CD4-positive, alpha-beta T cell (primary cell): ENCODE results near the gene MED9. TPM values are rescaled to one million over a fixed set of nuclear protein-coding genes. Genes with fewer than 3 reads are reported as not detected.

Experiments
- ATAC-seq: fragments of 200-7000 bp; cut with Tn5 transposase; one replicate; pipeline ENCODE4 v1.10.0; 2022; ENCODE audit warnings: mild to moderate bottlenecking; ENCODE audit not compliant: poor library complexity
- CTCF ChIA-PET: fragments of 350-600 bp; sonication (Branson Sonifier 250); formaldehyde crosslinking; loops from one replicate; lab custom pipeline; 2021; ENCODE audit warnings: antibody characterized with exemption, inconsistent platforms; lab: Charles Lee
- POLR2A ChIA-PET: fragments of 350-600 bp; sonication (Branson Sonifier 250); formaldehyde crosslinking; loops from one replicate; lab custom pipeline; 2021; ENCODE audit warnings: antibody characterized with exemption, inconsistent platforms; lab: Charles Lee
- DNase-seq, 14 experiments: peaks; one replicate each; pipeline ENCODE4 v3.0.0-alpha.2; 2013 to 2020; ENCODE audit warnings: mixed read lengths in 2 of 14
- H3K27ac ChIP-seq, 2 donors: one replicate each; pipeline versions ENCODE4 v1.5.1 to v1.7.0; 2013; ENCODE audit warnings: low read length in 2 of 2, low read depth in 1 of 2, mild to moderate bottlenecking in 1 of 2
- H3K27me3 ChIP-seq, 2 experiments: 1 replicate in 1 of 2; 2 replicates in 1 of 2; pipeline versions ENCODE4 v1.6.1 to v1.7.0; 2013; ENCODE audit warnings: low read length in 2 of 2, control low read depth in 1 of 2, mild to moderate bottlenecking in 1 of 2, moderate library complexity in 1 of 2; ENCODE audit not compliant: insufficient read depth in 2 of 2, control insufficient read depth in 1 of 2
- H3K36me3 ChIP-seq: one replicate; pipeline ENCODE4 v1.6.1; 2013; ENCODE audit warnings: low read length, control low read depth; ENCODE audit not compliant: insufficient read depth
- H3K4me1 ChIP-seq: one replicate; pipeline ENCODE4 v1.6.1; 2013; ENCODE audit warnings: low read length, control low read depth; ENCODE audit not compliant: insufficient read depth
- H3K4me3 ChIP-seq: one replicate; pipeline ENCODE4 v1.5.1; 2013; ENCODE audit warnings: mild to moderate bottlenecking, low read length, moderate library complexity
- H3K9me3 ChIP-seq, 2 experiments: 1 replicate in 1 of 2; 2 replicates in 1 of 2; pipeline versions ENCODE4 v1.6.1 to v1.7.0; 2013; ENCODE audit warnings: low read length in 2 of 2, mild to moderate bottlenecking in 2 of 2, control low read depth in 1 of 2, moderate library complexity in 1 of 2; ENCODE audit not compliant: control insufficient read depth in 1 of 2, insufficient read depth in 1 of 2
- H3K27ac Mint-ChIP-seq: one replicate; pipeline ENCODE4 v1.8.0; 2020; ENCODE audit warnings: mixed read lengths
- H3K27me3 Mint-ChIP-seq: one replicate; pipeline ENCODE4 v1.8.0; 2021; ENCODE audit warnings: mixed read lengths
- H3K36me3 Mint-ChIP-seq: one replicate; pipeline ENCODE4 v1.8.0; 2021; ENCODE audit warnings: low read depth, mixed read lengths
- H3K4me1 Mint-ChIP-seq: one replicate; pipeline ENCODE4 v1.8.0; 2021; ENCODE audit warnings: low read depth, mixed read lengths
- H3K4me3 Mint-ChIP-seq: one replicate; pipeline ENCODE4 v1.8.0; 2020; ENCODE audit warnings: mild to moderate bottlenecking, mixed read lengths
- H3K9me3 Mint-ChIP-seq: one replicate; pipeline ENCODE4 v1.8.0; 2020; ENCODE audit warnings: mixed read lengths
- CTCF ChIP-seq: fragments of 200-600 bp; IDR thresholded peaks from one replicate; pipeline ENCODE4 v1.8.0; 2022; ENCODE audit warnings: antibody characterized with exemption, mild to moderate bottlenecking
- intact Hi-C, 2 experiments: fragments of 100-400 bp; cut with DNase I in 1 of 2; cut with micrococcal nuclease in 1 of 2; formaldehyde crosslinking; loops; one replicate each; pipeline versions ENCODE4 v1.15.1 to v1.9.0; 2023 to 2025; cut with DNase I, micrococcal nuclease
- total RNA-seq, 174 experiments: library from RNA in 2 of 174; stranded (reverse) in 2 of 174; gene quantifications; one replicate each; pipeline ENCODE4 v1.2.3 and lab custom pipeline; 2021 to 2026

The MED9 gene
- total RNA-seq, 2 experiments from 2014 or later, result 27.0 to 27.9 TPM

GRCh38 chr17:17512866-17513265 is 36.1 kb downstream of the MED9 start:
- Histone ChIP-seq H3K4me1 (peaks cover 5% of the 10 kb centered on the region), H3K4me3 (no peak overlapping the region), H3K36me3 (no peaks in the 10 kb centered on the region), H3K27me3 (no peaks in the 10 kb centered on the region), H3K9me3 (no peaks in the 10 kb centered on the region), H3K27ac (no peak overlapping the region)
- Mint-ChIP-seq H3K9me3 (no peaks in the 10 kb centered on the region), H3K4me3 (no peak overlapping the region), H3K27ac (no peak overlapping the region), H3K4me1 (no peaks in the 10 kb centered on the region), H3K27me3 (no peaks in the 10 kb centered on the region), H3K36me3 (no peaks in the 10 kb centered on the region)
- ChIA-PET POLR2A (no interaction called here), CTCF (no interaction called here)
- DNase-seq (no peak), ATAC-seq (no peak)
- TF ChIP-seq CTCF, result no peak
- intact Hi-C loops, result no loop called here

DNA sequence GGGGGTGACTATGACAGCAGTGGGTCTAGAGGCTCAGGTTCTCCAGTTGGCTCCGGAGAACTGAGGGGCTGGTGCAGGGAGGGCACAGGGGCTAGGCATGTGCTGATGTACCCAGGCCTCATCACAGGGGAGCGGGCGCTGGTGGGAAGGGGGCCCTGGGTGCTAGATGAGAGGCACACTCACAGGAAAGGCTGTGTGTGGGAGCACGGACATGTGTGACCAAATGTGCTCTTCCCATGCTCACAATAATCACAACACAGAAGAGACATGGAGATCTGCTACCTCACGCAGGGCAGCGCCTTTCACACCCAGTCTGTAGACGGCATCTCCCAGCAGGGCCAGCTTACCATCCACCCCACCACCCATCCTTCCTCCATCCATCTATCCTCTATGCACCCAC is 36.8 kb downstream of the MED9 start:
- no peak overlapping the region for H3K27ac ChIP-seq
- H3K27ac Mint-ChIP-seq, result no peak overlapping the region
- TF ChIP-seq CTCF, result no peak
- no peaks in the 10 kb centered on the region for H3K9me3 ChIP-seq
- H3K36me3 ChIP-seq, result no peaks in the 10 kb centered on the region
- ATAC-seq (no peak), DNase-seq (no peak)
- no peak overlapping the region for H3K4me3 ChIP-seq
- H3K36me3 Mint-ChIP-seq, result no peaks in the 10 kb centered on the region
- peaks cover 5% of the 10 kb centered on the region for H3K4me1 ChIP-seq
- POLR2A ChIA-PET, result no interaction called here
- CTCF ChIA-PET, result no interaction called here
- H3K4me3 Mint-ChIP-seq, result no peak overlapping the region
- no peaks in the 10 kb centered on the region for H3K27me3 ChIP-seq
- intact Hi-C loops, result no loop called here
- no peaks in the 10 kb centered on the region for H3K27me3 Mint-ChIP-seq
- H3K4me1 Mint-ChIP-seq, result no peaks in the 10 kb centered on the region
- H3K9me3 Mint-ChIP-seq, result no peaks in the 10 kb centered on the region

DNA sequence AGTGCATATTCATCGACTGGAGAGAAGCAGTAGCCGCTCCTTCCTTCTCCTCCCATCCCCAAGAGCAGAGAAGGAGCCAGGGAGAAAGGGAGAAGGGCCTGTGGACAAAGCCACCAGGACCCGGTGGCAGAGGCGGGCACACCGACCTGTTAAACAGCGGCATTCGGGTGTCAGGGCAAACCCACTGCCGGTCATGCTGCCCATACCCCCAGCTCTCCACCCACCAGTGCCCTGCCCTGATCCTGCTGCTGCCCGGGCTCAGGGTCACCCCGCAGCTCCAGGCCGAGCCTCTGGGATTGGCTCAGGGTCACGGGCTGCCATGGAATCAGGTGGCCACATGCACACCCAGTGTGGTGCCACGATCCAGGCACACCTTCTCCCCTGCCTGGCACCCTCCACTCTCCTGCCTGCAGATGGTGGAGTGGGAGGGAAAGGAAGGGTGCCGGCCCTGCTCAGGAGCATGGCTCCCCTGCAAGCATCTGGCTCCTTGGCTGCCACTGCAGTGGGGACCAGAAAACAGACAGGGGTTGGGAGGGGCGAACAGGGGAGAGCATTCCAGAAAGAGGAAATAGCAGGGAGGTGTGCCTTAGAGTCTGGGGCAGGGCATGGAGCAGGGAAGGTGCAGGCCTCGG is 37.7 kb downstream of the MED9 start:
- ChIA-PET CTCF (no interaction called here), POLR2A (no interaction called here)
- Histone ChIP-seq H3K4me3 (no peak overlapping the region), H3K4me1 (peaks cover 5% of the 10 kb centered on the region), H3K27me3 (no peaks in the 10 kb centered on the region), H3K27ac (no peak overlapping the region), H3K9me3 (no peaks in the 10 kb centered on the region), H3K36me3 (no peaks in the 10 kb centered on the region)
- intact Hi-C loops, result no loop called here
- no peak overlapping the region for H3K27ac Mint-ChIP-seq
- no peaks in the 10 kb centered on the region for H3K27me3 Mint-ChIP-seq
- no peak for ATAC-seq
- no peak for TF ChIP-seq CTCF
- H3K36me3 Mint-ChIP-seq, result no peaks in the 10 kb centered on the region
- no peak for DNase-seq
- no peak overlapping the region for H3K4me3 Mint-ChIP-seq
- no peaks in the 10 kb centered on the region for H3K9me3 Mint-ChIP-seq
- H3K4me1 Mint-ChIP-seq, result no peaks in the 10 kb centered on the region
